T-helper 2 cell treated with Interferon-gamma antibody and Interleukin-4, amounts not matched to agents 5 μg/mL and 100 μg/mL, for 36 hours (primary cell): ENCODE results near the gene MPP2.

Experiments
- DNase-seq: peaks from one replicate; pipeline ENCODE4 v3.0.0; 2021; ENCODE audit warnings: low spot score
- H3K27ac Mint-ChIP-seq: one replicate; pipeline ENCODE4 v1.8.0; 2021; ENCODE audit warnings: mild to moderate bottlenecking, mixed read lengths
- H3K27me3 Mint-ChIP-seq: one replicate; pipeline ENCODE4 v1.8.0; 2021; ENCODE audit warnings: low read depth, mixed read lengths
- H3K36me3 Mint-ChIP-seq: one replicate; pipeline ENCODE4 v1.8.0; 2021; ENCODE audit warnings: low read depth, mixed read lengths
- H3K4me1 Mint-ChIP-seq: one replicate; pipeline ENCODE4 v1.8.0; 2021; ENCODE audit warnings: low read depth, mixed read lengths
- H3K4me3 Mint-ChIP-seq: one replicate; pipeline ENCODE4 v1.8.0; 2022; ENCODE audit warnings: mild to moderate bottlenecking, moderate library complexity, mixed read lengths
- H3K9me3 Mint-ChIP-seq: one replicate; pipeline ENCODE4 v1.8.0; 2021; ENCODE audit warnings: mixed read lengths

The MPP2 gene

DNA sequence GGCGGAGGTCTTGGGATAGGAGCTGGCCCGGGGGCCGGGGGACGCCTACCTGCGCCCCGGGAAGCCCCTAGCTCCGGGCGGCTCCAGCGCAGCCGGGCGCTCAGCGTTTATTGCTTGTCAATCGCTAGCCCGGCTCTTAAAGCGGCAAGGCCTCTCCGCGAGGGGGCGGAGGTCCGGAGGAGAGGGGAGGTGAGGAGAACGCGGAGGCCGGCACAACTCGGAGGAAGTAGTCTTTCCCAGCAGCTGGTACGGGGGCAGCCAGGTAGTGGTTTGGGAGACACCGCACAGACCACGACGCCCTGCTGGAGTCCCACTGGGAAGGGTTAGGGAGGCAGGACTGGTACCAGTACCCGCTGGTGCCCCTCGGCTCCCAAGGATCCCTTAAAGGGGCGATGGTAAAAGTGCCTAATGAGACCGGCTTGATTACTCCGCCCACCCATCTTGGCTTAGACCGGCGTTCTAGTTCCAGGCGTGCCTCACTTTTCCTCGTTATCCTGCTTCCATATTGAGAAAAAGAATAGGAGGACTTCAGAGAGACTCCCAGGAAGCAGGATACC, at the start of gene MPP2:
TSS of gene MPP2 (minus strand) at position 112 of the 557 bp plus-strand sequence. CDS start 3,076 bp downstream, outside the sequence.
- no peak within 1 kb of the TSS for H3K27ac Mint-ChIP-seq
- H3K36me3 Mint-ChIP-seq: no peaks in the 10 kb centered on the region
- DNase-seq: peak; percentile 22
- no peak within 1 kb of the TSS for H3K4me3 Mint-ChIP-seq
- H3K9me3 Mint-ChIP-seq: no peaks in the 10 kb centered on the region
- H3K27me3 Mint-ChIP-seq: peaks cover 64% of the 10 kb centered on the region
- peaks cover 2% of the 10 kb centered on the region for H3K4me1 Mint-ChIP-seq

DNA sequence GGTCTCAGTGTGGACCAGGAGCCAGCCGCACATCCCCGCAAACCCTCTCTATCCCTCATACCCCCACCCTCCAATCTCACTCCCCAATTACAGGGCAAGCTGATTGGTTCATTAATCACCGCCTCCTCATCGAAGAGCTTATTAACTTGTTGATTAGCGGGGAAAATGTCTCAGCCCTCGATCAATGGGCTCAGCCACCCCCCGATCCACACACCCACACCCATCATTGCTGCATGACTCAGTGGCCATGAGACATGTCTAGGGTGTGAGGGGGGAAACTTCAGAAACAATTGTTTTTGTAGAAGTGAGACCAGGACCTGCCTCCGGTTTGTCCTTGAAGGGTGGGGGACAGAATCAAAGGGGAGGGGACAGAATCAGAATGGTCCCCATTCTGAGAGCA, 48.9 kb upstream of the MPP2 start:
- peaks cover 4% of the 10 kb centered on the region for H3K4me1 Mint-ChIP-seq
- no peak for DNase-seq
- H3K4me3 Mint-ChIP-seq: no peak overlapping the region
- no peaks in the 10 kb centered on the region for H3K36me3 Mint-ChIP-seq
- H3K27ac Mint-ChIP-seq: no peak overlapping the region
- H3K9me3 Mint-ChIP-seq: no peaks in the 10 kb centered on the region
- H3K27me3 Mint-ChIP-seq: peaks cover 42% of the 10 kb centered on the region

GRCh38 chr17:43953746-43954145, 46.4 kb upstream of the MPP2 start, which contains the start of gene PYY:
TSS of gene PYY (minus strand) at chr17:43953940. CDS start at chr17:43953483, 457 bp downstream.
- no peaks in the 10 kb centered on the region for H3K36me3 Mint-ChIP-seq
- H3K27ac Mint-ChIP-seq: no peak within 1 kb of the TSS
- peaks cover 58% of the 10 kb centered on the region for H3K27me3 Mint-ChIP-seq
- H3K4me1 Mint-ChIP-seq: peaks cover 5% of the 10 kb centered on the region
- H3K4me3 Mint-ChIP-seq: peak within 1 kb of the TSS; percentile 30
- no peaks in the 10 kb centered on the region for H3K9me3 Mint-ChIP-seq
- DNase-seq: no peak

DNA sequence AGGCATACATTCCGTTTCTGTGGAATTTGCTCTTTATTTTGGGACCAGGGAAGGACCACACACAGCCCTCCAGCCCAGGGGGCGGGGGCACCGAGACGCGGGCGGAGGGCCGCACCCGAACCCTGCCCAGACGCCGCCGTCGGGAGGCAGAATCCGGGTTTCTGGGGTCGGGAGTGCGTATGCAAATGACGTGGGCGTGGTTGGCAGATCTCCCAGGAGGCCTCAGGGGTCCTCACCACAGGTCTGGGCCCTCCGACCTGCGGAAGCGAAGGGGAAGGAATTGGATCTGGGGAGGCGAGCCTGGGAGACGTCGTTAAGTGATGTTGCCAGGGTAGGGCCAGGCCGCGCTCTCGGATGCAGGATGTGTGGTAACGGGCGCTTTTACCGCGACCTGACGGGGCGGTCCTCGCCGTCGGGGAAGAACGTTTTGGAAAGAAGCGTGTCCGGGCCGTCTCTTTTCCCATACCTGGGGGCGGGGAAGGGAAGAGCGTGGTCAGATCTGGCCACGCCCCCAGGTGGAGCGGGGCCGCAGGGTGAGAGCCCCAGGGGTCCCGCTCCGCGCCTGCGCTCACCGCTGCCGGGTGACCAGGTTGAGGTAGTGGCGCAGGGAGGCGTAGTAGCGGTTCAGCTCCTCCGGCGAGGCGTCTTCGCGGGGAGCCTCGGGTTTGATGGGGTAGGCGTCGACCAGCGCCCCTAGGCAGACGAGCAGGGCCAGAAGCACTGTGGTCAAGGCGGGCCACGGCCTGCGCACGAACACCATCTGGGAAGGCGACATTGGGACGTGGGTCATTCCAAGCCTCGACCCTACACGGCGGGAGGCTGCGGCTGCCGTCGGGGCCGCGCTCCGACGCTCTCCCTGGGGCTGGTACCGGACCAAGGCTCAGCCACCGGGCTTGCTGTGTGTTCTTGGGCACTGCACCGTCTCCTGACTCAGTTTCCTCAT, 45.7 kb upstream of the MPP2 start:
- H3K27me3 Mint-ChIP-seq: peaks cover 58% of the 10 kb centered on the region
- no peak for DNase-seq
- no peaks in the 10 kb centered on the region for H3K9me3 Mint-ChIP-seq
- H3K27ac Mint-ChIP-seq: no peak overlapping the region
- no peaks in the 10 kb centered on the region for H3K36me3 Mint-ChIP-seq
- peaks cover 5% of the 10 kb centered on the region for H3K4me1 Mint-ChIP-seq
- peak overlapping the region; percentile 30 for H3K4me3 Mint-ChIP-seq

GRCh38 chr17:43952351-43952723, 45.0 kb upstream of the MPP2 start:
- Mint-ChIP-seq H3K36me3 (no peaks in the 10 kb centered on the region), H3K4me3 (no peak overlapping the region), H3K27me3 (peaks cover 61% of the 10 kb centered on the region), H3K4me1 (peaks cover 5% of the 10 kb centered on the region), H3K9me3 (no peaks in the 10 kb centered on the region), H3K27ac (no peak overlapping the region)
- DNase-seq: no peak

GRCh38 chr17:43951750-43952149, 44.4 kb upstream of the MPP2 start:
- no peak overlapping the region for H3K27ac Mint-ChIP-seq
- no peaks in the 10 kb centered on the region for H3K9me3 Mint-ChIP-seq
- no peaks in the 10 kb centered on the region for H3K36me3 Mint-ChIP-seq
- peaks cover 61% of the 10 kb centered on the region for H3K27me3 Mint-ChIP-seq
- no peak for DNase-seq
- no peak overlapping the region for H3K4me3 Mint-ChIP-seq
- peaks cover 5% of the 10 kb centered on the region for H3K4me1 Mint-ChIP-seq

- H3K36me3 Mint-ChIP-seq: no peaks in the 10 kb centered on the region
- peaks cover 55% of the 10 kb centered on the region for H3K27me3 Mint-ChIP-seq
Observed at GRCh38 chr17:43950554-43950953, 43.2 kb upstream of the MPP2 start.

DNA sequence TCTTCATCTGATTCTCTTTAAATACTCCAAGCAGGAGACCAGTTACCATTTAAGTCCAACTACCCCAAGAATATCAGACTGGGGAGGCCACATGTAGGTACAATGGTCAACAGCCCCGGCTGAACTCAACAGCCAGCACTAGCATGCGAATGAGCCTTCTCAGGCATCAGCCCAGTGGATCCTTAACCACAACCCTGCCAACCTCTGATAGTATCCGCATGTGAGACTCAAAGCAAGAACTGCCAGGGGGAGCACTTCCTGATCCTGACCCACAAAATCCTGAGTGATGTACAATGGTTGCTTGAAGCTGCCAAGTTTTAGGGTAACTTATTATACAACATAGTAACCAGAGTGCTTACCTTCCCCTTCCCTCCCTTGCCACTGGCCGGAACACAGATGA, 42.4 kb upstream of the MPP2 start:
- Mint-ChIP-seq H3K27me3 (peaks cover 52% of the 10 kb centered on the region), H3K4me1 (peaks cover 7% of the 10 kb centered on the region), H3K36me3 (no peaks in the 10 kb centered on the region), H3K9me3 (no peaks in the 10 kb centered on the region), H3K27ac (no peak overlapping the region), H3K4me3 (no peak overlapping the region)
- no peak for DNase-seq

More at GRCh38 chr17:43950554-43950953, 43.2 kb upstream of the MPP2 start:
- H3K9me3 Mint-ChIP-seq: no peaks in the 10 kb centered on the region
- no peak for DNase-seq
- H3K27ac Mint-ChIP-seq: no peak overlapping the region
- no peak overlapping the region for H3K4me3 Mint-ChIP-seq
- H3K4me1 Mint-ChIP-seq: peaks cover 5% of the 10 kb centered on the region

DNA sequence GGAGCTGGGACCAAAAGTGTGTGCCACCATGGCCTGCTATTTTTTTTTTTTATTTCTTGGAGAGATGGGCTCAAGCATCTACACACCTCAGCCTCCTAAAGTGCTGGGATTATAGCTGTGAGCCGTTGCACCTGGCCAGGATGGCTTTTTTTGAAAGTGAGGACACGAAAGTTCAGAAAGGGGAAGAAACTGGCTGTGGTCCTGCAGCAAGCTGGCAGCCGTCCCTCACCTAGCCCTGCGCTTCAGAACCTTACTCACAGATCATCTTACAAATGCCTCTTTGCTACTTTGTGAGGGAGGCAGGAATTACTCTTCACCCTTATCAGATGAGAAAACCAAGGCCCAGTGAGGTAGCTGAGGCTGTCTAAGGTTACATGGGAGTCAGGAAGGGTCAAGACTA, 39.4 kb upstream of the MPP2 start:
- H3K9me3 Mint-ChIP-seq: no peaks in the 10 kb centered on the region
- no peak for DNase-seq
- peaks cover 32% of the 10 kb centered on the region for H3K27me3 Mint-ChIP-seq

DNA sequence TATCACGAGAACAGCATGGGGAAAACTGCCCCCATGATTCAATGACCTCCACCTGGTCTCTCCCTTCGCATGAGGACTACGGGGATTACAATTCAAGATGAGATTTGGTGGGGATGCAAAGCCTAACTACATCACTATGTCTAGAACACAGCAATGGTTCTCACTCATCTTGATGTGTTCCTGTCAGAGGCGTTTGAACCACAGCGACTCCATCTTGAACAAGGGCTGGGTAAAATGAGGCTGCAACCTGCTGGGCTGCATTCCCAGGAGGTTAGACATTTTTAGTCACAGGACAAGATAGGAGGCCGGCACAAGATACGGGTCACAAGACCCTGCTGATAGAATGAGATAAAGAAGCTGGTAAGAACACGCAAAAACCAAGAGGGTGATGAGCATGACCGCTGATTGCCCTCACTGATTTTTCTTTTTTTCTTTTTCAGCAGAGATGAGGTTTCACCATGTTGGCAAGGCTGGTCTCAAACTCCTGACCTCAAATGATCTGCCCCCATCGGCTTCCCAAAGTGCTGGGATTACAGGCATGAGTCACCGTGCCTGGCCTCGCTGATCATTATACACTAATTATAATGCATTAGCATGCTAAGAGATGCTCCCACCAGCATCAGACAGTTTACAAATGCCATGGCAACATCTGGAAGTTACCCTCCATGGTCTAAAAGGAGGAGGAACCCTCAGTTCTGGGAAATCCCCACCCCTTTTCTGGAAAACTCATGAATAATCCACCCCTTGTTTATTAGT, 37.9 kb upstream of the MPP2 start:
- Mint-ChIP-seq H3K36me3 (no peaks in the 10 kb centered on the region), H3K27me3 (peaks cover 17% of the 10 kb centered on the region), H3K4me3 (no peak overlapping the region), H3K9me3 (no peaks in the 10 kb centered on the region), H3K27ac (no peak overlapping the region), H3K4me1 (peaks cover 13% of the 10 kb centered on the region)
- DNase-seq: no peak

More for the DNA sequence above, 39.4 kb upstream of the MPP2 start:
- no peaks in the 10 kb centered on the region for H3K36me3 Mint-ChIP-seq
- peaks cover 14% of the 10 kb centered on the region for H3K4me1 Mint-ChIP-seq
- no peak overlapping the region for H3K27ac Mint-ChIP-seq
- no peak overlapping the region for H3K4me3 Mint-ChIP-seq

DNA sequence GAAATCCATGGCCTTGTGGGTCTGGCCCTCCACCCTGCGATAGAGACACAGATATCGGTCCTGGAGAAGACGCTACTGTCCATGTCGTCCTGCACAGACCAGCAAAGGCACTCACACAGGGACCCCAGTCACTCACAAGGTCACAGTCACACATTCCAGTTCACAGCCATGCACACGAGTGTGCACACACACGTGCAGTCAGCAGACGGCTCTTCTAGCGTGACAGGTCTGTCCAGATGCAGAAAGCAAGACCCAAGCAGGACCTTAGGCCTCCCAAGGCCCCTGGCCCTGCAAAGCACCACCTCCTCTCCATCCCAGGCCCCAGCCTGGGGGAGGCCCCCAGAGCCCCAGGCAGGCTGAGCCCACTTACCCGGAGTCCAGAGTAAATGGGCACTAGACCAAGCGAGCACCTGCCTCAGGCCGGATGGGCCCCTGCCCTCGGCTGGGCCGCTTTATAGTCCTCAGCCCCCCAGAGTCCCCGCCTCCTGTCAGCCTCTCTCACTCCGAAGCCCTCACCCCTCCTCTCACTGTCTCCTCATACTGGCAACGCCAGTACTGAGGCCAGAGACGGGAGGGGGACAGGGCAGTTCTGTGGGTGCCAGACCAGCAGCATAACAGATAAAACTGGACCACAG, 34.8 kb upstream of the MPP2 start, which contains the start of gene PPY:
TSS of gene PPY (minus strand) at position 426 of the 635 bp plus-strand sequence. CDS start 822 bp downstream, outside the sequence.
- Mint-ChIP-seq H3K4me1 (peaks cover 15% of the 10 kb centered on the region), H3K36me3 (no peaks in the 10 kb centered on the region), H3K9me3 (no peaks in the 10 kb centered on the region), H3K4me3 (no peak within 1 kb of the TSS), H3K27ac (no peak within 1 kb of the TSS), H3K27me3 (peaks cover 24% of the 10 kb centered on the region)
- DNase-seq: no peak

GRCh38 chr17:43940630-43941029, 33.3 kb upstream of the MPP2 start:
- H3K4me3 Mint-ChIP-seq: no peak overlapping the region
- H3K27me3 Mint-ChIP-seq: peaks cover 29% of the 10 kb centered on the region
- peaks cover 15% of the 10 kb centered on the region for H3K4me1 Mint-ChIP-seq
- no peaks in the 10 kb centered on the region for H3K9me3 Mint-ChIP-seq
- DNase-seq: no peak
- no peak overlapping the region for H3K27ac Mint-ChIP-seq
- H3K36me3 Mint-ChIP-seq: no peaks in the 10 kb centered on the region

DNA sequence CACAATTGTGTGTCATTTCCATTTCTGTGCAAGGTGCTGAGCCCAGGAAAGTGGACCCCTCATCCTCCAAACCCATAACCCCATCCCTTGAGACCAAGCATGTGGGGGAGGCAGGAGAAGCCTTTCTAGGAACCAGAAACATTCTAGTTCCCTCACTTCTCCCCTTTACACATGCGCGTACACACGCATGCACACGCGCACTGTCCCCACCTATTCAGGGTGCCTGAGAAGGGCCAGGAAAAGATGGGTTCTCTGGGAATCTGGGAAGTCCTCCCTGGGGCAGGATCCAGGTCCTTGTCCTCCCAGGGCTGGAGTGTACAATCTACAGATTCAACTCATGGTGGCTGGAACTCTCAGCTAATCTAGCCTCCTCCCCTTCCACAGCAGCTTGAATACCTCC, 32.5 kb upstream of the MPP2 start:
- H3K4me3 Mint-ChIP-seq: no peak overlapping the region
- H3K27ac Mint-ChIP-seq: no peak overlapping the region
- H3K36me3 Mint-ChIP-seq: no peaks in the 10 kb centered on the region
- peaks cover 28% of the 10 kb centered on the region for H3K27me3 Mint-ChIP-seq
- no peaks in the 10 kb centered on the region for H3K9me3 Mint-ChIP-seq
- H3K4me1 Mint-ChIP-seq: peaks cover 15% of the 10 kb centered on the region
- no peak for DNase-seq
